Activated T-helper 1 cell treated with anti-CD3 and anti-CD28 coated beads, Interleukin-2, amount 50 U/mL, for 16 hours (primary cell): ENCODE measurements around the gene LCN2.

Experiments
- DNase-seq, 2 donors: peaks; one replicate each; pipeline ENCODE4 v3.0.0-alpha.2; 2020; ENCODE audit warnings: low read depth in 1 of 2, low spot score in 1 of 2

LCN2 gene

GRCh38 chr9:128114326-128115186 is 34.7 kb upstream of the LCN2 start:
- no peak for DNase-seq

GRCh38 chr9:128115187-128116103 is 33.8 kb upstream of the LCN2 start:
- DNase-seq = no peak

GRCh38 chr9:128116104-128117083 is 32.9 kb upstream of the LCN2 start:
- no peak for DNase-seq

GRCh38 chr9:128117613-128118471 is 31.4 kb upstream of the LCN2 start:
- peak; percentile 93 to 100 for DNase-seq

GRCh38 chr9:128118472-128118857 is 30.8 kb upstream of the LCN2 start:
- DNase-seq = no peak

GRCh38 chr9:128118971-128119665 is 30.1 kb upstream of the LCN2 start:
- no peak for DNase-seq

GRCh38 chr9:128120061-128120740 is 29.1 kb upstream of the LCN2 start:
- DNase-seq = no peak

GRCh38 chr9:128120741-128121465 is 28.4 kb upstream of the LCN2 start:
- DNase-seq = no peak

- DNase-seq = no peak
Measured at GRCh38 chr9:128121466-128121810, 27.8 kb upstream of the LCN2 start.

- no peak for DNase-seq
Measured at GRCh38 chr9:128121924-128122808, 27.1 kb upstream of the LCN2 start.

GRCh38 chr9:128122809-128123175 is 26.5 kb upstream of the LCN2 start:
- DNase-seq = no peak

GRCh38 chr9:128123451-128124080 is 25.7 kb upstream of the LCN2 start:
- no peak for DNase-seq

GRCh38 chr9:128124451-128124850 is 24.8 kb upstream of the LCN2 start:
- no peak for DNase-seq

- DNase-seq = no peak
Measured at GRCh38 chr9:128124873-128125579, 24.2 kb upstream of the LCN2 start.

- DNase-seq = no peak
Measured at GRCh38 chr9:128125580-128126354, 23.5 kb upstream of the LCN2 start.
